HG03135 (cell line): ENCODE measurements around the gene RBM47.
"Not testable (repeated sequence)": the region's sequence is repeated elsewhere in the genome, so short reads cannot be mapped to it uniquely, and the experiment has no call there.

ENCODE experiments used
- ATAC-seq: cut with Tn5 transposase; IDR thresholded peaks from one replicate; pipeline ENCODE4 v1.9.1; 2021; ENCODE audit warnings: mild to moderate bottlenecking, moderate library complexity; ENCODE audit not compliant: unreplicated experiment

Gene RBM47

GRCh38 chr4:40629401-40630334 is at the start of gene RBM47:
Gene RBM47 (minus strand): TSS chr4:40629864. CDS start chr4:40438893, 190,971 bp downstream.
- peak; percentile 49 for ATAC-seq

- no peak for ATAC-seq
Measured at GRCh38 chr4:40678421-40678820, 48.8 kb upstream of the RBM47 start.

- ATAC-seq, result no peak
Measured at GRCh38 chr4:40675166-40675565, 45.5 kb upstream of the RBM47 start.

- peak; percentile 64 for ATAC-seq
Measured at GRCh38 chr4:40672528-40673522, 43.2 kb upstream of the RBM47 start.

GRCh38 chr4:40669504-40669903 is 39.8 kb upstream of the RBM47 start:
- no peak for ATAC-seq

GRCh38 chr4:40665842-40666241 is 36.2 kb upstream of the RBM47 start:
- no peak for ATAC-seq

- ATAC-seq, result no peak
Measured at GRCh38 chr4:40662962-40663604, 33.4 kb upstream of the RBM47 start.

- ATAC-seq, result no peak
Measured at GRCh38 chr4:40661803-40662202, 32.1 kb upstream of the RBM47 start.

GRCh38 chr4:40656201-40656863 is 26.7 kb upstream of the RBM47 start:
- ATAC-seq, result peak; percentile 93

- no peak for ATAC-seq
Measured at GRCh38 chr4:40651280-40651679, 21.6 kb upstream of the RBM47 start.

GRCh38 chr4:40649321-40649720 is 19.7 kb upstream of the RBM47 start:
- no peak for ATAC-seq

- no peak for ATAC-seq
Measured at GRCh38 chr4:40648742-40649281, 19.1 kb upstream of the RBM47 start.

- no peak for ATAC-seq
Measured at GRCh38 chr4:40648131-40648530, 18.5 kb upstream of the RBM47 start.

GRCh38 chr4:40645586-40645985 is 15.9 kb upstream of the RBM47 start:
- ATAC-seq, result no peak

GRCh38 chr4:40632080-40632479 is 2.4 kb upstream of the RBM47 start:
- ATAC-seq, result no peak

GRCh38 chr4:40630335-40631021 is 814 bp upstream of the RBM47 start:
- ATAC-seq, result peak; percentile 56

- no peak for ATAC-seq
Measured at GRCh38 chr4:40628888-40629287, 776 bp downstream of the RBM47 start.

GRCh38 chr4:40628407-40628806 is 1.3 kb downstream of the RBM47 start:
- not testable (repeated sequence) for ATAC-seq

GRCh38 chr4:40627540-40627939 is 2.1 kb downstream of the RBM47 start:
- no peak for ATAC-seq
